ENCODE results near the gene MYO16. TPM values are rescaled to one million over a fixed set of nuclear protein-coding genes. Genes with fewer than 3 reads are reported as not detected.

The MYO16 gene
- total and polyA plus RNA-seq, 12 donors: 0.29 to 5.9 (median 1.4) TPM

DNA sequence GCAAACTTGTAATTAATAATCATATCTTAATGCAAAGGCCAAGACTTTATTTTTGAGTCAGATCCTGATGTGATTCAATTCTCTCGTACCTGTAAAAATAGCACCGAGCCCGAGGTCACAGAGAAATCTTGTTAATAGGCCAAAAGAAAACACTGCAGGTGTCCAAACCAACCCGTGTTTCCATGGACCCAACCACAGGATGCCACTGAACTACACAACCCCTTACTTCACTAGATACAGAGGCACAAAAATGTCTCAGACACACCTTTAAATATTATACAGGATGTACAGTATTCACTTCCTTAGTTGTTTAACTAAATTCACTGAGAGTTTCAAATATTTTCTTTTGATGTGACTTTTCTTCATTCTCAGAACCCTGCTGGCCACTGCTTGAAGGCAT, 530.9 kb downstream of the MYO16 start:
- TF ChIP-seq CTCF (IDR thresholded peaks at IDR 0.05): no peak
- H3K4me3 ChIP-seq: no peak overlapping the region
- 91 to 92% methylated on average over 4 of the region's 4 CpGs for WGBS, 2 donors
- H3K4me1 ChIP-seq: peaks cover 0 to 19% (median 0%) of the 10 kb centered on the region in 9 donors
- H3K36me3 ChIP-seq: no peaks in the 10 kb centered on the region
- DNase-seq: no peak
- H3K27ac ChIP-seq: no peak overlapping the region
- no peaks in the 10 kb centered on the region for H3K9me3 ChIP-seq
- peaks cover 0 to 8% (median 0%) of the 10 kb centered on the region in 7 donors for H3K27me3 ChIP-seq
- intact Hi-C loops (cut with DNase I): no loop called here
- no peak for ATAC-seq

GRCh38 chr13:109160887-109161669, 531.7 kb downstream of the MYO16 start:
- no peaks in the 10 kb centered on the region for H3K9me3 ChIP-seq
- ATAC-seq (no peak), DNase-seq (no peak)
- H3K4me3 ChIP-seq: no peak overlapping the region
- TF ChIP-seq CTCF (IDR thresholded peaks at IDR 0.05): no peak
- H3K36me3 ChIP-seq: no peaks in the 10 kb centered on the region
- H3K27me3 ChIP-seq: peaks cover 0 to 7% (median 0%) of the 10 kb centered on the region in 7 donors
- H3K4me1 ChIP-seq: peaks cover 0 to 16% (median 0%) of the 10 kb centered on the region in 9 donors
- intact Hi-C loops (cut with DNase I): no loop called here
- 87 to 94% methylated on average over 11 of the region's 11 CpGs for WGBS, 2 donors
- no peak overlapping the region for H3K27ac ChIP-seq

DNA sequence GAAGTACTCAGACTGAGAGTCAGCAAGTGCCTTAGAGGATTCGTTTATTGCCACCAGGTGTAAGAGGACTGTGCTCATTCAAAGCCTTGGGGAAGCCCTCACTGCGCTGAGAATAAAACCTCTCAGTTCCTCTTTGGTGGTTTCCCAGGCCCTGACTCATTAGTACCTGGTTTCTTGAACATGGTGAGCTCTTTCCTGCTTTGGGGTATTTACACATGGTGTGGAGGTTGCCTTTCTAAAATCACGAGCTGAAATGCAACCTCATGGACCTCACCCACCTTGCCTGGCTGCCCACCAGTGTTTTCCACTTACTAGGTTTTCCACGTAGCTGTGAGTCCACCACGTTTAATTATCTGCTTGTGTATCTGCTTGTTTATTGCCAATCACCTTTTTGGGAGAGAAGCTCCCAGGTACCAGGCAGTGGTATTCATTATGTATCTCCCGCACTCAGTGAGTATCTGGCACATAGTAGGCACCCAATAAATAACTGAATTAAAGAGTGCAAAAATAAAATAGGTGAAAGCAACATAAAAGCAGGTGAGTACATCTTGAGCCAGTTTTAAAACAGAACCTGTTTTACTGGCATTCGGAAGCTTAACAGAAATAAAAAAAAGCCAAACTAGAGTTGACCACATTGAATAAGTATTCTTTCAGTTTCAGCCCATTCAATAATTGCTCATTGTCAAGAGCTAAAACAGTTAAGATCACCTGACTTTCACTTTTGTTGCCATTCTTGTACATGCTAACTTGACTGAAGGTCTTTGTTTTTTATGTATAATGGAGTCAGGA, 533.0 kb downstream of the MYO16 start:
- H3K4me1 ChIP-seq: peaks cover 0 to 11% (median 0%) of the 10 kb centered on the region in 9 donors
- 79 to 86% methylated on average over 7 of the region's 7 CpGs for WGBS, 2 donors
- no peak for DNase-seq

More for the DNA sequence above, 533.0 kb downstream of the MYO16 start:
- H3K27ac ChIP-seq: no peak overlapping the region
- no peak for ATAC-seq
- intact Hi-C loops (cut with DNase I): no loop called here
- no peak for TF ChIP-seq CTCF (IDR thresholded peaks at IDR 0.05)
- no peaks in the 10 kb centered on the region for H3K9me3 ChIP-seq
- H3K27me3 ChIP-seq: peaks cover 0 to 2% (median 0%) of the 10 kb centered on the region in 7 donors
- H3K36me3 ChIP-seq: no peaks in the 10 kb centered on the region
- no peak overlapping the region for H3K4me3 ChIP-seq
